SIG-M5 (cell line): Measurements from ENCODE around the gene LRFN5.
A peak's percentile ranks its signal among the peaks of the same experiment; 100 is the strongest.

Experiments
- DNase-seq: peaks from one replicate; lab custom pipeline; 2025; lab: John Stamatoyannopoulos, UW

Gene LRFN5

GRCh38 chr14:41773536-41774279 lies 167.0 kb downstream of the LRFN5 start:
- no peak for DNase-seq

GRCh38 chr14:41782511-41782910 lies 175.8 kb downstream of the LRFN5 start:
- DNase-seq = no peak

GRCh38 chr14:41783403-41783802 lies 176.7 kb downstream of the LRFN5 start:
- no peak for DNase-seq

- no peak for DNase-seq
Observed at GRCh38 chr14:41785696-41786095, 179.0 kb downstream of the LRFN5 start.

GRCh38 chr14:41799817-41800216 lies 193.1 kb downstream of the LRFN5 start:
- no peak for DNase-seq

GRCh38 chr14:41805633-41806032 lies 199.0 kb downstream of the LRFN5 start:
- no peak for DNase-seq

GRCh38 chr14:41806366-41806975 lies 199.8 kb downstream of the LRFN5 start:
- no peak for DNase-seq

- no peak for DNase-seq
Observed at GRCh38 chr14:41810362-41810761, 203.7 kb downstream of the LRFN5 start.

- no peak for DNase-seq
Observed at GRCh38 chr14:41817626-41818025, 210.9 kb downstream of the LRFN5 start.

- DNase-seq = no peak
Observed at GRCh38 chr14:41824441-41824840, 217.8 kb downstream of the LRFN5 start.

GRCh38 chr14:41825622-41826021 lies 218.9 kb downstream of the LRFN5 start:
- no peak for DNase-seq

GRCh38 chr14:41830714-41831406 lies 224.2 kb downstream of the LRFN5 start:
- no peak for DNase-seq

- DNase-seq = no peak
Observed at GRCh38 chr14:41839661-41840060, 233.0 kb downstream of the LRFN5 start.

GRCh38 chr14:41859336-41859735 lies 252.7 kb downstream of the LRFN5 start:
- DNase-seq = peak; percentile 82

- DNase-seq = no peak
Observed at GRCh38 chr14:41860586-41860985, 253.9 kb downstream of the LRFN5 start.

- DNase-seq = no peak
Observed at GRCh38 chr14:41865894-41866293, 259.2 kb downstream of the LRFN5 start.

- DNase-seq = no peak
Observed at GRCh38 chr14:41868396-41868795, 261.7 kb downstream of the LRFN5 start.

GRCh38 chr14:41872931-41873685 lies 266.4 kb downstream of the LRFN5 start:
- DNase-seq = no peak

GRCh38 chr14:41873686-41874317 lies 267.1 kb downstream of the LRFN5 start:
- DNase-seq = no peak

- DNase-seq = no peak
Observed at GRCh38 chr14:41875116-41875515, 268.4 kb downstream of the LRFN5 start.

- DNase-seq = no peak
Observed at GRCh38 chr14:41878321-41878720, 271.6 kb downstream of the LRFN5 start.

- DNase-seq = no peak
Observed at GRCh38 chr14:41891624-41892023, 284.9 kb downstream of the LRFN5 start.
